Transverse colon (tissue), 4 donors: ENCODE data around the gene OLFML2A. TPM values are rescaled to one million over a fixed set of nuclear protein-coding genes. Genes with fewer than 3 reads are reported as not detected.

Experiments
- DNase-seq: peaks from one replicate; pipeline ENCODE4 v3.0.0-alpha.2; 2019
- H3K27ac ChIP-seq, 4 donors: fragments of 200-600 bp; sonication (generic); 2 replicates each; pipeline ENCODE4 v1.5.1; 2016 to 2018; ENCODE audit warnings: inconsistent platforms in 4 of 4
- H3K27me3 ChIP-seq: fragments of 200-600 bp; sonication (generic); 2 replicates; pipeline ENCODE4 v1.5.1; 2017; ENCODE audit warnings: inconsistent platforms
- H3K36me3 ChIP-seq, 4 donors: fragments of 200-600 bp; sonication (generic); 2 replicates each; pipeline ENCODE4 v1.5.1; 2017 to 2019; ENCODE audit warnings: inconsistent platforms in 4 of 4
- H3K4me1 ChIP-seq, 4 donors: fragments of 200-600 bp; sonication (generic); 2 replicates each; pipeline ENCODE4 v1.5.1; 2017 to 2020; ENCODE audit warnings: inconsistent platforms in 4 of 4
- H3K4me3 ChIP-seq, 4 donors: fragments of 200-600 bp; sonication (generic); 1 replicate in 1 of 4; 2 replicates in 3 of 4; pipeline versions ENCODE4 v1.5.1 to v1.6.1; 2017 to 2019; ENCODE audit warnings: inconsistent platforms in 4 of 4
- H3K9me3 ChIP-seq, 2 donors: fragments of 200-600 bp; sonication (generic); 2 replicates each; pipeline ENCODE4 v1.5.1; 2017 to 2019; ENCODE audit warnings: inconsistent platforms in 2 of 2
- EP300 ChIP-seq: sonication (generic); formaldehyde crosslinking; IDR thresholded peaks from one replicate; pipeline ENCODE4 v1.6.1; 2017; ENCODE audit warnings: antibody characterized with exemption, low read depth
- POLR2A ChIP-seq: fragments of 450-650 bp; IDR thresholded peaks from one replicate; pipeline ENCODE4 v1.6.1; 2016; ENCODE audit warnings: antibody characterized with exemption, mild to moderate bottlenecking, moderate library complexity
- POLR2AphosphoS5 ChIP-seq, 3 donors: sonication (generic); formaldehyde crosslinking; IDR thresholded peaks; one replicate each; pipeline ENCODE4 v1.6.1; 2016; ENCODE audit warnings: antibody characterized with exemption in 3 of 3
- WGBS, 2 donors: methylation state at CpG; one replicate each; pipeline ENCODE4 v1.1.5; 2018; ENCODE audit warnings: low coverage in 1 of 2; 5-methylcytosine and 5-hydroxymethylcytosine counted together
- in situ Hi-C, 4 donors: fragments of 200-750 bp; cut with MboI; loops; one replicate each; pipeline versions ENCODE4 v1.15.0 to v1.15.1; 2017; ENCODE audit warnings: low sequenced_read_pairs in 3 of 4, low pct_ligation_motif_present in 1 of 4, low pct_unique_long_range_greater_than_20kb in 1 of 4
- intact Hi-C: fragments of 100-400 bp; cut with DNase I; formaldehyde crosslinking; loops from one replicate; pipeline ENCODE4 v1.15.1; 2023; ENCODE audit warnings: low total_unique reads
- total RNA-seq, 4 donors: library from RNA; depleted of rRNA; stranded (reverse); fragments of >200 nt; gene quantifications; one replicate each; pipeline ENCODE4 v1.1.0, GENCODE V29; 2016
- TF ChIP-seq, protein P1 (sequence below), 5 experiments: fragments of 200-600 bp in 3 of 5; fragments of 450-650 bp in 2 of 5; sonication (generic) in 3 of 5; IDR thresholded peaks; 1 replicate in 2 of 5; 2 replicates in 3 of 5; pipeline ENCODE4 v1.5.1; 2016 to 2017; ENCODE audit warnings: antibody characterized with exemption in 5 of 5, inconsistent platforms in 3 of 5, mild to moderate bottlenecking in 2 of 5, moderate library complexity in 1 of 5

OLFML2A gene
- total RNA-seq, 4 donors from 2014 or later, result 9.4 to 59.1 (median 16.0) TPM

DNA sequence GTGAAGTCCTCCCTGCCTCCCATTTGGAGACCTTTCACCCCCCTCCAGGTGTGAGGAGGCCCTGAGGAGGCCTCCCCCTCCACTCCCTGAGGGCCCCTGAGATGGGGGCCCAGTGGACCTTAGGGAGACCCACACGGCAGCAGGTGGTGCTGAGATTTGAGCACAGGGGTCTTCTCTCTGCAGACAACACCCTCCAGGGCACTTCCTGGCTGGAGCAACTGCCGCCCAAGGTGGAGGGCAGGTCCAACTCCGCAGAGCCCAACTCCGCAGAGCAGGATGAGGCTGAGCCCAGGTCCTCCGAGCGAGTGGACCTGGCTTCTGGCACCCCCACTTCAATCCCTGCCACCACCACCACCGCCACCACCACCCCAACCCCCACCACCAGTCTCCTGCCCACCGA is 27.0 kb downstream of the OLFML2A start:
- WGBS, 2 donors, result 97% methylated on average over 6 of the region's 8 CpGs; no CpG with 5 or more reads in 1 of the 2 donors
- no peak for TF ChIP-seq POLR2AphosphoS5 (IDR thresholded peaks at IDR 0.05)
- TF ChIP-seq POLR2A, result no peak
- no peak for TF ChIP-seq EP300
- TF ChIP-seq, protein P1, sequence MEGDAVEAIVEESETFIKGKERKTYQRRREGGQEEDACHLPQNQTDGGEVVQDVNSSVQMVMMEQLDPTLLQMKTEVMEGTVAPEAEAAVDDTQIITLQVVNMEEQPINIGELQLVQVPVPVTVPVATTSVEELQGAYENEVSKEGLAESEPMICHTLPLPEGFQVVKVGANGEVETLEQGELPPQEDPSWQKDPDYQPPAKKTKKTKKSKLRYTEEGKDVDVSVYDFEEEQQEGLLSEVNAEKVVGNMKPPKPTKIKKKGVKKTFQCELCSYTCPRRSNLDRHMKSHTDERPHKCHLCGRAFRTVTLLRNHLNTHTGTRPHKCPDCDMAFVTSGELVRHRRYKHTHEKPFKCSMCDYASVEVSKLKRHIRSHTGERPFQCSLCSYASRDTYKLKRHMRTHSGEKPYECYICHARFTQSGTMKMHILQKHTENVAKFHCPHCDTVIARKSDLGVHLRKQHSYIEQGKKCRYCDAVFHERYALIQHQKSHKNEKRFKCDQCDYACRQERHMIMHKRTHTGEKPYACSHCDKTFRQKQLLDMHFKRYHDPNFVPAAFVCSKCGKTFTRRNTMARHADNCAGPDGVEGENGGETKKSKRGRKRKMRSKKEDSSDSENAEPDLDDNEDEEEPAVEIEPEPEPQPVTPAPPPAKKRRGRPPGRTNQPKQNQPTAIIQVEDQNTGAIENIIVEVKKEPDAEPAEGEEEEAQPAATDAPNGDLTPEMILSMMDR (IDR thresholded peaks at IDR 0.05), result no peak
- intact Hi-C loops, result no loop called here
- no peaks in the 10 kb centered on the region for H3K4me1 ChIP-seq
- in situ Hi-C loops, result no loop called here
- H3K36me3 ChIP-seq, result no peaks in the 10 kb centered on the region
- no peaks in the 10 kb centered on the region for H3K9me3 ChIP-seq
- DNase-seq, result no peak
- no peaks in the 10 kb centered on the region for H3K27me3 ChIP-seq
- no peak overlapping the region for H3K27ac ChIP-seq
- H3K4me3 ChIP-seq, result no peak overlapping the region

GRCh38 chr9:124805186-124805585 is 28.3 kb downstream of the OLFML2A start:
- Histone ChIP-seq H3K36me3 (no peaks in the 10 kb centered on the region), H3K27me3 (no peaks in the 10 kb centered on the region), H3K9me3 (no peaks in the 10 kb centered on the region), H3K4me3 (no peak overlapping the region), H3K27ac (no peak overlapping the region), H3K4me1 (no peaks in the 10 kb centered on the region)
- DNase-seq, result no peak
- in situ Hi-C loops, result no loop called here
- 67 to 70% methylated on average over 4 of the region's 4 CpGs for WGBS, 2 donors
- no peak for TF ChIP-seq POLR2AphosphoS5 (IDR thresholded peaks at IDR 0.05)
- no peak for TF ChIP-seq EP300
- TF ChIP-seq, protein P1 (IDR thresholded peaks at IDR 0.05), result no peak
- no peak for TF ChIP-seq POLR2A
- intact Hi-C loops, result no loop called here

DNA sequence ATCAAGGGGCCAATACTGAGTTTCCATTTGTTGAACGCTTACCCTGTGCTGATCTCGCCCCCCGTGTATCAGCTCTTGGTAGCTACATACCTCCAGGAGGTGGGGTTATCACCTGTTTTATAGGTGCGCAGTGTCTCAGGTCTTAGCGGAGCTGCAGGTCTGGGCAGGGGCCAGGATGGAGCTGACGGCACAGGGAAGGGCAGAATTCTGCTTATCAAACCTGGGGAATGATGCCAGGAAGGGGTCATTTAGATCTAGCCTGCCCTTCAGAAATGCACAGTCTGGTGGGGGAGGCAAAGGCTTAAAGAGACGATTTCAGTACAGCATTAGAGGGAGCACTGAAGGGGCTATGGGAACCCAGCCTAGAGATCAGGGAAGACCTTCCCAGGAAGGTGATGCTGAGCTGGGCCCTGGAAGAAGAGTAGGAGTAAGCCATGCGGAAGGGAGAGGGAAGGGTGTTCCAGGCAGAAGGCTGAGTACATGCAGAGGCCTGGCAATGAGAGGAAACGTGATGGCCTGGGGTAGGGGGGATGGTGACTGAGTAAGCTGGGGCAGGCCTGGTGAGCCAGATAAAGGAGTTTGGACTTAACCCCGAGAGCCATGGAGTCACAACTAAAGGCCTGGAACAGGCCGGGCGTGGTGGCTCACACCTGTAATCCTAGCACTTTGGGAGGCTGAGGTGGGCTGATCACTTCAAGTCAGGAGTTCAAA is 31.5 kb downstream of the OLFML2A start:
- H3K9me3 ChIP-seq, result no peaks in the 10 kb centered on the region
- TF ChIP-seq EP300, result no peak
- TF ChIP-seq, protein P1 (IDR thresholded peaks at IDR 0.05), result no peak
- no peak for TF ChIP-seq POLR2AphosphoS5 (IDR thresholded peaks at IDR 0.05)
- TF ChIP-seq POLR2A, result no peak
- intact Hi-C loops, result no loop called here
- no peak overlapping the region for H3K27ac ChIP-seq
- H3K4me1 ChIP-seq, result peaks cover 11 to 24% (median 23%) of the 10 kb centered on the region in 4 donors
- in situ Hi-C loops, result no loop called here
- no peaks in the 10 kb centered on the region for H3K36me3 ChIP-seq
- WGBS, 2 donors, result 90 to 91% methylated on average over 6 to 12 of the region's 12 CpGs
- H3K27me3 ChIP-seq, result no peaks in the 10 kb centered on the region
- H3K4me3 ChIP-seq, result no peak overlapping the region
- DNase-seq, result no peak

- no peak for DNase-seq
- H3K27me3 ChIP-seq, result no peaks in the 10 kb centered on the region
- no peaks in the 10 kb centered on the region for H3K36me3 ChIP-seq
- H3K9me3 ChIP-seq, result no peaks in the 10 kb centered on the region
- in situ Hi-C loops (no loop called here), intact Hi-C loops (no loop called here)
- H3K4me3 ChIP-seq, result no peak overlapping the region
- no peak for TF ChIP-seq POLR2AphosphoS5 (IDR thresholded peaks at IDR 0.05)
- TF ChIP-seq EP300, result no peak
- TF ChIP-seq, protein P1 (IDR thresholded peaks at IDR 0.05), result no peak
- no peak for TF ChIP-seq POLR2A
- peaks cover 11 to 26% (median 24%) of the 10 kb centered on the region in 4 donors for H3K4me1 ChIP-seq
- no peak overlapping the region for H3K27ac ChIP-seq
- WGBS, 2 donors, result 92 to 93% methylated on average over 3 to 6 of the region's 6 CpGs
Observed at GRCh38 chr9:124809211-124809610, 32.3 kb downstream of the OLFML2A start.
